ENCODE data around the gene AMPD2. TPM values are rescaled to one million over a fixed set of nuclear protein-coding genes. Genes with fewer than 3 reads are reported as not detected.

The AMPD2 gene
- total and polyA plus RNA-seq, 3 donors from 2014 or later = 35.0 to 54.5 (median 54.4) TPM

DNA sequence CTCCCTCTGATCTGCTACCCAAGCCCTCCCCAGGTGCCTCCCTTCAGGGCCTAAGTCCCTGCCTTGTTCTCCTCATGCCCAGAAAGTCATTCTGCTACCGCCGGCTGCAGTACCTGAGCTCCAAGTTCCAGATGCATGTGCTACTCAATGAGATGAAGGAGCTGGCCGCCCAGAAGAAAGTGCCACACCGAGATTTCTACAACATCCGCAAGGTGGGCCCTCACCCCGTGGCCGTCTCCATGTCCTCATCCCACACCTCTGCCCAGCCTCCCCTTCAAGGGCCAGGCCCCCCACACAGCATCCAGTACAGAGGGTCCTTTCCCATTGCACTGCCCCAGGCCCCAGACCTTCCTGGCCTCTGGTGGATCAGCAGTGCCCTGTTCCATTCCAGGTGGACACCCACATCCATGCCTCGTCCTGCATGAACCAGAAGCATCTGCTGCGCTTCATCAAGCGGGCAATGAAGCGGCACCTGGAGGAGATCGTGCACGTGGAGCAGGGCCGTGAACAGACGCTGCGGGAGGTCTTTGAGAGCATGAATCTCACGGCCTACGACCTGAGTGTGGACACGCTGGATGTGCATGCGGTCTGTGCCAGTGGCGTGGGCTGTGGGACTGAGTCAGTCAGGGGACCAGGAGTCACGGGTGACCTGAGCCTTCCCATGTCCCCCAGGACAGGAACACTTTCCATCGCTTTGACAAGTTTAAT lies 8.2 kb downstream of the AMPD2 start:
- intact Hi-C loops (cut with DNase I; ENCODE audit: low total_unique reads) = loop anchor here (5.0 kb wide), 1 partner anchor 76 kb away; no protein-coding TSS in a partner anchor
- Histone ChIP-seq H3K27me3 (no peaks in the 10 kb centered on the region), H3K9me3 (no peaks in the 10 kb centered on the region), H3K27ac (no peak overlapping the region), H3K36me3 (ENCODE audit: low read depth, missing control alignments) (no peaks in the 10 kb centered on the region), H3K4me1 (peaks cover 34% of the 10 kb centered on the region), H3K4me3 (no peak overlapping the region)
- no peak for DNase-seq
- WGBS, 2 donors = 91 to 92% methylated on average over 11 to 23 of the region's 23 CpGs
- TF ChIP-seq CTCF (IDR thresholded peaks at IDR 0.05) (no peak), POLR2A (IDR thresholded peaks at IDR 0.05) (no peak)

- intact Hi-C loops (cut with DNase I; ENCODE audit: low total_unique reads) = loop anchor here (5.0 kb wide), 1 partner anchor 76 kb away; no protein-coding TSS in a partner anchor
- H3K4me3 ChIP-seq = no peak overlapping the region
- H3K36me3 ChIP-seq (ENCODE audit: low read depth, missing control alignments) = no peaks in the 10 kb centered on the region
- no peak overlapping the region for H3K27ac ChIP-seq
- no peaks in the 10 kb centered on the region for H3K9me3 ChIP-seq
- peaks cover 27% of the 10 kb centered on the region for H3K4me1 ChIP-seq
- H3K27me3 ChIP-seq = no peaks in the 10 kb centered on the region
- 74 to 89% methylated on average over 16 to 23 of the region's 23 CpGs for WGBS, 2 donors
- TF ChIP-seq POLR2A (IDR thresholded peaks at IDR 0.05) = no peak
- TF ChIP-seq CTCF (IDR thresholded peaks at IDR 0.05) = no peak
- no peak for DNase-seq
Measured at GRCh38 chr1:109628540-109629321, 9.1 kb downstream of the AMPD2 start.

GRCh38 chr1:109629372-109630030 lies 9.9 kb downstream of the AMPD2 start:
- intact Hi-C loops (cut with DNase I; ENCODE audit: low total_unique reads) = loop anchor here (5.0 to 10.0 kb wide), 2 partner anchors 77 to 355 kb away; partner anchors contain the start of gene AHCYL1
- WGBS, 2 donors = 77 to 79% methylated on average over 7 to 10 of the region's 10 CpGs
- Histone ChIP-seq H3K9me3 (no peaks in the 10 kb centered on the region), H3K27me3 (no peaks in the 10 kb centered on the region), H3K4me3 (no peak overlapping the region), H3K27ac (no peak overlapping the region), H3K36me3 (ENCODE audit: low read depth, missing control alignments) (no peaks in the 10 kb centered on the region), H3K4me1 (peaks cover 20% of the 10 kb centered on the region)
- no peak for TF ChIP-seq POLR2A (IDR thresholded peaks at IDR 0.05)
- DNase-seq = no peak

GRCh38 chr1:109630081-109630897 lies 10.7 kb downstream of the AMPD2 start:
- H3K27me3 ChIP-seq = no peaks in the 10 kb centered on the region
- no peaks in the 10 kb centered on the region for H3K9me3 ChIP-seq
- H3K27ac ChIP-seq = no peak overlapping the region
- peaks cover 18% of the 10 kb centered on the region for H3K4me1 ChIP-seq
- intact Hi-C loops (cut with DNase I; ENCODE audit: low total_unique reads) = loop anchor here (10.0 kb wide), 1 partner anchor 355 kb away; the partner anchor contains the start of gene AHCYL1
- peak; percentile 59 for DNase-seq
- H3K36me3 ChIP-seq (ENCODE audit: low read depth, missing control alignments) = no peaks in the 10 kb centered on the region
- WGBS, 2 donors = 71 to 74% methylated on average over 9 to 28 of the region's 30 CpGs
- H3K4me3 ChIP-seq = peak overlapping the region in 1 of 2 donors; percentile 10
- TF ChIP-seq CTCF (IDR thresholded peaks at IDR 0.05) (peak in 1 of 3 experiments; percentile 51), POLR2A (IDR thresholded peaks at IDR 0.05) (no peak)

Data from testis (tissue), 3 donors.